Stimulated activated CD8-positive, alpha-beta memory T cell treated with anti-CD3 and anti-CD28 coated beads, Interleukin-12 subunit alpha, Interleukin-12 subunit beta, amount 100 ng/mL, for 4 hours (primary cell): ENCODE measurements around the gene RNASEL.
"Not testable (repeated sequence)": the region's sequence is repeated elsewhere in the genome, so short reads cannot be mapped to it uniquely, and the experiment has no call there.

ENCODE experiments used
- DNase-seq: peaks from one replicate; pipeline ENCODE4 v3.0.0-alpha.2; 2020; ENCODE audit warnings: low read depth

Gene RNASEL

DNA sequence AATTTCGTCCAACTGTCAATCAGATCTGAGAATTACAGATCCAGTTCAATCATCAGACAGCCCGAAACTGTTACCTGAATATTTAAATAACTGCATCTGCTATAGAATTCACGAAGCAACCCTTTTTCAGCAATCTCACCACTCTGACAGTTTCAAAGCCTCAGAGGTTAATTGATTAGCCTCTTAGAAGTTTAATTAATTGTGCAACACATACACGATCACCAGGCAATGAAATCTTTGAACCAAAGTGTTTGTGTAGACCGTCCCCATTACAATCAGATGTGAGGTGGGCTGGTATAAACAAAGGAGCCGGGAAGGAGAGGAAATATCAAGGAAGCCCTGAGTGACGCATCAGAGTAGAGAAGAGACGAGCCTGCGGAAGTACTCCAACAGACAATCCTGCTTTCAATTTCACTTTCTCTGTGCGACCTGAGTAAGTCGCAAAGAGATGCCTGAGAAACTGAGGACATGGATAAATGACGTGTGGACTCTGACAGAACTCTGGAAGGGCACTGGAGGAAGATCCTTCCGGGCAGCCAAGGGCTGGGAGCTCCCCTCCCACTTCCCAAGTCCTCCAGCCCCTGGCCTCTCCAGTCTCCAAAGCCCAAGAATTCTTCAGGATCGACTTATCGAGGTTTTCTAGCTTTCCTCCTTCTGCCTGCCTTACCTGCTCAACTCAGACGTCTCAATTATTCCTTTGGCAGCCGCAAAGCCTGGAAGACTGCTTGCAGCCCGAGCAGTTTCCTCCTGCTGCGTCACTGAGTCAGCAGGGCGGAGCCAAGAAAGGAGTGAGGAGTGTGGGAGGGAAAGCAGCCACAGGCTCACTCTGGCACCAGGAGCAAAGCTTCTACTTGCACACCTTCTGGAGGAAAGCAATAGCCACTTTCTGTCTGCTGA, at the start of gene RNASEL:
Gene RNASEL, minus strand, starts transcription at position 757 of the 897 bp plus-strand sequence. CDS start 2,450 bp downstream, outside the sequence.
- no peak for DNase-seq

- no peak for DNase-seq
Measured at GRCh38 chr1:182637769-182638168, 48.7 kb upstream of the RNASEL start.

- no peak for DNase-seq
Measured at GRCh38 chr1:182635871-182636270, 46.8 kb upstream of the RNASEL start.

DNA sequence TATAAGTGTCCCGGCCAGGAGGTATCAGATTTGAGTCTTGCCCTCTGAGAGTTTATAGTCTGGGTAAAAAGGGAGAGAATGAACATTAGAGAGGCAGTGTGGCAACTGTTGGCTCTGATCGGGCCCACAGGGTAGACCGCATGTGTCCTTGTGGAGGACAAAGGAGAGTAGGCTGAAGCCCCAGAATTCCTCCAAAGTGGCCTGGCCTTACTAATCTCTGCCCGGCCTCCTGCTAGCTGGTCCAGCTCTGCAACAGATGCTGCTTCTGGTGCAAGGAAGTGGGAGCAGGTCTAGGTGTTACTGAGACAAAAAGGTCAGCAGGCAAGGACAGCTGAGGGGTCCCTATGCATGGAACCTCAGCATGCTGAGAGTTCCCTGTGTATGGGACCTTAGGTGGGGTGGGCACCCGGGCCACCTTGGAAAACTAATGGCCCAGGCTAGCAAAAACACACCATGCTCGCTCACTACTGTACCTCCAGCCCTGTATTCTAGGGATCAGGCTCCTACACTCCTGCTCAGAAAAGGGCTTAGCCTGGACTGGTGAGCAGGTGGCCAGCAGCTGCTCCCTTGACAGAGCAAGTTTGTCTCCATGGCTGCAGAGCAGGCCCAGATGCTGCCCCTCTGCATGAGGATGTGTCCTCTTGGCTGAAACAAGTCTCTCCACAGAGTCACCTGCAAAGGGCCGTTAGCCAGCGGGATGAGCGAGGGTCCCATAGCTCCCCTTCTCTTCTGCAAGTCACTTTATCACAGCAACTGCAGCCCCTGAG, 45.4 kb upstream of the RNASEL start:
- DNase-seq, result no peak

- DNase-seq, result no peak
Measured at GRCh38 chr1:182633657-182634281, 44.7 kb upstream of the RNASEL start.

DNA sequence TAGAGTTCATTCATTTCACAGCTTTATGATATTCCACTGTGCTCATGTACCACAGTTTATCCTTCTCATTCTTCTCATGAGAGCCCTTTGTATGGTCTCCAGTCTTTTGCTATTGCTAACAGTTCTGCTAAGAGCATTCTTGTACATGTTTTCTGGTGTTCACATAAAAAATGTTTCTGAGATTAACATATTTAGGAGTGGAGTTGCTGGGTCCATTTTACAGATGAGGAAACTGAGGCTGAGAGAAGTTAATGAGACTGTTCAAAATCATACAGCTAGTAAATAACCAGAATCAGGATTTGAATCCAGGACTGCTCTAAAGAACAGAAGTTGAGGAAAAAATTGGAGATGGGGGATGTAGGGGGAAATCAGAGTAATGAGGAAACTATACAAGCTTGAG, 44.0 kb upstream of the RNASEL start:
- DNase-seq, result no peak

- DNase-seq, result not testable (repeated sequence)
Measured at GRCh38 chr1:182632441-182632857, 43.4 kb upstream of the RNASEL start.

DNA sequence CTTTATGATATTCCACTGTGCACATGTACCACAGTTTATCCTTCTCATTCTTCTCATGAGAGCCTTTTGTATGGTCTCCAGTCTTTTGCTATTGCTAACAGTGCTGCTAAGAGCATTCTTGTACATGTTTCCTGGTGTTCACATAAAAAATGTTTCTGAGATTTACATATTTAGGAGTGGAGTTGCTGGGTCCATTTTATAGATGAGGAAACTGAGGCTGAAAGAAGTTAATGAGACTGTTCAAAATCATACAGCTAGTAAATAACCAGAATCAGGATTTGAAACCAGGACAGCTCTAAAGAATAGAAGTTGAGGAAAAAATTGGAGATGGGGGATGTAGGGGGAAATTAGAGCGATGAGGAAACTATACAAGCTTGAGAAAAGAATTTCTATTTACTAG, 42.9 kb upstream of the RNASEL start:
- DNase-seq, result no peak

GRCh38 chr1:182631053-182631677, 42.1 kb upstream of the RNASEL start:
- DNase-seq, result no peak

GRCh38 chr1:182630586-182630985, 41.5 kb upstream of the RNASEL start:
- DNase-seq, result no peak

DNA sequence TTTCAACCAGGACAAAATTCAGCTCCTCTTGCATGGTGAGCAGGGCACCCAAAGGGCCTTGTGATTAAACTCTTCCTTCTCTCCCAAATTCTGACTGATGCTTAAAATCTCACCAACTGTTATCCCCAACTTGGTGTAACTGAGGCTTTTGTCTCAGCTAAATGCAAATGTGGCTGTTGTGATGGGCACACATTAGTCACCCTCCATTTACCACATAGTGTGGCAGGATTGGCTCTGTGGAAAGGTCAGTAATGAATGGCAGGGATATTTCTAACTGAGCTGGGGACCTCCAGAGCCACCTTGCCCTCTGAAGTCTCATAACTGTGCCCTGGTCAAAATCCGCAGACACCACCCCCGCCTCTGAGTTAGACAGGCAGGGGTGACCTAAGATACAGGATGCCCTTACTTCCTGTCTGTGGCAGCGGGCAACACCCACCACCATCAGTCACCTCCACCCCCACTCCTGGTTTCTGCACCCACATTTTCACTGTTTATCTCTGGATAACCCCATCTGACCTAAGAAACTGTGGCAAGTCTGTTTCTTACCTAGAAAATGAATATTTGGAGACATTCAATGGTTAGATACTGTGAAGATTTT, 40.5 kb upstream of the RNASEL start:
- peak; percentile 63 for DNase-seq

DNA sequence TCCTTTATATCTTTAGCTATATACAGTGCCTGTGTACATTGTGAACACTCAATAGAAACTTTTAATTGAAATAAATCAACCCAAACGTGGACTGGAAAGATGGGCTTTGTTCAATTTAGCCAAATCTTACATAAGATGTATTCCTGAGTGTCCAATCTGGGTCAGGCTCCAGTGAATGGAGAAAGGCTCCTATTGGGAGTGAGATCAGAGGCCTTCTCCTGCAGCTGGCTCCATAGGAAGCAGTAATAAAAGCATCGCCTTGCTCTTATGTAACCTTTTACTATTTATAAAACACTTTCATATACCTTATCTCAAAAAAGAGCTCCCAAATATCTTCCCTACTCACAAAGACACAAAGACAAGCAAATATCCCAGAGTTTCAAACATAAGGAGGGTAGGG, 40.0 kb upstream of the RNASEL start:
- no peak for DNase-seq

DNA sequence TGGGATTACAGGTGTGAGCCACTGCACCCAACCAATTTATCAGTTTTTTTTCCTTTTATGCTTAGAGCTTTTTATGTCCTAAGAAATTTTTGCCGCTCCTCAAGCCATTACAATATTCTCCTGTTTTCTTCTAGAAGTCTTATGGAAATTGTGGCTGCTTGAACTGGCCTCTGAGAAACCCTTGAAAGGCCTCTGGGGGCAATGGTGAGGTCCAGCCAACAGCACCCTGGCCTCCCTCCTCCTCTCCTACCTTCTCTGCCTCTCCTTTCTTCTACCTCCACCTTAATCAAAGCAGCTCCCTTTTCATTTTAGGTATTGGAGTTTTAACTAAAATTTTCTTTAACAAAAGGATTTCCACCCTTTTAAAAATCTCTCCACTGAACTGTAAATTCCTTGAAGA, 39.6 kb upstream of the RNASEL start:
- DNase-seq, result no peak

DNA sequence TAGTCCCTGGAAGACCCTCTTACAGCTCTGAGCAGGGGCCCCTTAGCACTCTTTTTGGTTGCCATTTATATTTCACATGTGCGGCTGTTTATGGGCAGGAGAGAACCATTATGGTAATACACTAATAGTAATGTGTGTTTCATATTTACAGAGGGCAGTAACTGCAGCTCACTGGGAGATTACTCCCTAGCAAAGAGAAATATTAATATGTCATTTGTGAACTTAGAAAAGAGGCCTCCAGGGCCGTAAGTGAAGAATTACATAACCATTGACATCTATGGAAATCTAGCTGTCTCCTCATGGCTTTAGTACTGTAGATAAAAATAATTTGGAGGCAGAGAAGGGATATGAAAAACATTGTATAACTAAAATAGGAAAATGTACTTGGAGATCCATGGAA, 38.6 kb upstream of the RNASEL start:
- DNase-seq, result no peak

DNA sequence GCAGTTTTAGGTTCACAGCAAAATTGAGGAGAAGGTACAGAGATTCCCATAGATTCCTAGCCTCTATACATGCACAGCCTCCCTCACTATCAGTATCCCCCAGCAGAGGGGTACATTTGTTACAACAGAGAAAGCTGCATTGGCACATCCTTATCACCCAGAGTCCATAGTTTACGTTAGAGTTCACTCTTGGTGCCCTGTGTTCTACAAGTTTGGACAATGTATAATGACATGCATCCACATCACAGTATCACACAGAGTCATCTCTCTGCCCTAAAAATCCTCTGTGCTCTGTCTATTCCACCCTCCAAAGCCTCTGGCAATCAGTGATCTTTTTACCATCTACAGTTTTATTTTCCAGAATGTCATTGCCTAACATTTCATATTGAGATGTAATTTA, 37.5 kb upstream of the RNASEL start:
- no peak for DNase-seq

DNA sequence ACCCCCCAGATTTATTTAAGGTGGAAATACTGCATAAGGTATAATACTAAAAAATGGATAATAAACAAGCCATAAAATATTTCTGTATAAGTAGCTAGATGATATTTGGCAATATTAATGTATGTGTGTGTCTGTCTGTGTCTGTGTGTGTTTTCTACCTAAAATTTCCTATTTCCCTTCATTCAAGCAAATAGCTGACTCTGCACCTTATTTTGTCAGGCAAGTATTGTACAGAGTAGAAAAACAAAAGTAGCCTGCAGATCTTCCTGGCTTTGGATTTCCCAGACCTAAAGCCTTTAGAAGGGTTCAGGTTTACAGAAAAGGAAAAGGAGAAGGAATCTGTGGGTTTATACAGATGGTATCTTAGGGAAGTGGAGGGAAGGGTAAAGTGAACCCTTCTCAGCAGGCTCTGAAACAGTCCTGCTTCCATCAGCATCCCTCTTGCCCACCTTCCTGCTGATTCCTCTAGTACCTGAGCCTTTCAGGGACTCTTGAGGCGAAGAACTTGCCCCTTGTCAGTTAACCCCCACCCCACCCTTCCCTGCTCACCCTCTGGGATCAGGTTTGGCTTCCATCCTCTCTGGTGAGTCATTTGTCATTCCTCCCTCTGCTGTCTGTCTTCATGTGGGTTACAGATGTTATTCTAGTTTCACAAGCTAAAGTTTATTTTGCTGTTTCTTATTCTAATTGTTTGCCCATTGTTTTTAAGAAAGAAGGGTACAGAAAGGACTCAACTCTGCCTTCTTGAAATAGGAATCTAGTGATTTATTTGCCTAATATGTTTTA, 36.9 kb upstream of the RNASEL start:
- DNase-seq, result no peak

GRCh38 chr1:182625024-182625423, 36.0 kb upstream of the RNASEL start:
- DNase-seq, result no peak

GRCh38 chr1:182624577-182624976, 35.5 kb upstream of the RNASEL start:
- DNase-seq, result no peak

DNA sequence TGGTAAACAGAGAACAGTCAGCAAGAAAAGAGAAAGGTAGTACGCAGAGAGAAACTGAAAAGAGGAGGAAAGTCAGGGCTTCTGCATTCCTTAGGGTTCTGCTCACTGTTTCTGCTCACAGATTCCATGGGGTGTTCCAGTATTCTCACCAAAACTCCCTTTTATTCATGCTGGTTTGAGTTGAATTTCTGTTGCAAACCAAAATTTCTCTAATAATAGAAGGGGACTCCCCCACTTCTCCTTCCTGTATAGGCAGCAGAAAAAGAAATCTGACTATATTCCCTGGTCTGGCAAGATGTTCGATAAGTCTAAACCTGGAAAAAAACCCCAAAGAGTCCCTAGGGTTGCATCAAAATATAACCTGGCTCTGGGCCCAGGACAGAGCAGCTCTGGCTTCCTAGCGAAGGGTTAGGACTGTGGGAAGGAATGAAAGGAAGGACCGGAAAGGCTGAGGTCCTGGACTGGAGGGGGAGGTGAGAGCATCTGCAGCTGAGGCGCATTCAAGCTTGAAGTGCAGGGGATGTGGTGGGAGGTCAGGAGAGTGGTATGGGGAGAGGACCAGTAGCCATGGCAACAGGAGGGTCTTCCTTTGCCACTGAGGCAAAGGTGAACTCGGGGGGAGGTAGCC, 34.0 kb upstream of the RNASEL start:
- DNase-seq, result no peak

DNA sequence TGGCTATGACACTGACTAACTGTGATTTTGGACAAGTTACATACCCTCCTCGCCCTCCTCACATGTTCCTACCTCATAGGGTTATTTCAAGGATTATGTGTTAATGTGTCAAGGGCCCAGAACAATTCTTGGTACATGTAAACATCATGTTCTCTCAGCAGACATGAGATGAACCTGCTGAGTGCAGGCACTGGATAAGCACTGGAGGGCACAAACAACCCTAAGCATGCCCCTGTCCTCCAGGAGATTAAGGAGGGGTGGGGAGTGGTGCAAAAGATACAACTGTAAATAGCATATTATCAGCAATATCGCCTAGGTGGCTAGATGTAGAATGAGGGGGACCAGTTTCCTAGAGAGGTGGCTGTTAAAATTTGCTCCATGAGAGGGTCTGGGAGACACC, 32.9 kb upstream of the RNASEL start:
- no peak for DNase-seq
